H4 (cell line): ENCODE data around the gene GABRB2. TPM values are rescaled to one million over a fixed set of nuclear protein-coding genes. Genes with fewer than 3 reads are reported as not detected.
"Not testable (repeated sequence)": the region's sequence is repeated elsewhere in the genome, so short reads cannot be mapped to it uniquely, and the experiment has no call there.

Source experiments
- DNase-seq: peaks from one replicate; pipeline ENCODE4 v3.0.0-alpha.2; 2015; ENCODE audit warnings: low spot score
- total RNA-seq: library from RNA; depleted of rRNA; stranded (reverse); fragments of >200 nt; shearing (Covaris generic); gene quantifications from 2 replicates; pipeline ENCODE4 v1.2.3, GENCODE V29; 2014; rRNA removed

The GABRB2 gene
- total RNA-seq = 0.64 and 0.81 TPM in 2 replicates

- peak; percentile 39 for DNase-seq
Measured at GRCh38 chr5:161546470-161547301, at the start of gene GABRB2. GABRB2 (minus strand) TSS chr5:161546725; CDS start chr5:161546643, 82 bp downstream.

GRCh38 chr5:161585798-161586197 is 39.3 kb upstream of the GABRB2 start:
- DNase-seq = no peak

GRCh38 chr5:161580621-161581020 is 34.1 kb upstream of the GABRB2 start:
- no peak for DNase-seq

GRCh38 chr5:161572914-161573313 is 26.4 kb upstream of the GABRB2 start:
- no peak for DNase-seq

DNA sequence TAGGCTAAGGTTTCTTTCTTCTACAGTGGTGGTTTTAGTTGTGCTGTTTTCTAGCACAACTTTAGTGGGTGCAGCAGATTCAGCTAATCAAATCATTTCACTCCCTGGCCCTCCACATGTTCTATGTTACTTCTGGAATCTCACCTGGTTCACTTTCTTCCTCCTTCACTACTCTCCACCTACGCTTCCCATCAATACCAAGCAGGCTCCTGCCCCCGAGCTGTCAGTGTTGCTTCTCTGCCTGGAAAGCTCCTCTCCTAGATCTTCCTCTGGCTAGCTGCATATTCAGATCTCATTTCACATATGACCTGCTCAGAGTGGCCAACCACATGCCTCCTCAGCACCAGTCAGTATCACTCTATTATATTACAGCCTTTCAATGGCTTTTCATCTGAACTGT is 19.6 kb upstream of the GABRB2 start:
- DNase-seq = no peak

- no peak for DNase-seq
Measured at GRCh38 chr5:161562446-161562845, 15.9 kb upstream of the GABRB2 start.

GRCh38 chr5:161549106-161549505 is 2.6 kb upstream of the GABRB2 start:
- no peak for DNase-seq

DNA sequence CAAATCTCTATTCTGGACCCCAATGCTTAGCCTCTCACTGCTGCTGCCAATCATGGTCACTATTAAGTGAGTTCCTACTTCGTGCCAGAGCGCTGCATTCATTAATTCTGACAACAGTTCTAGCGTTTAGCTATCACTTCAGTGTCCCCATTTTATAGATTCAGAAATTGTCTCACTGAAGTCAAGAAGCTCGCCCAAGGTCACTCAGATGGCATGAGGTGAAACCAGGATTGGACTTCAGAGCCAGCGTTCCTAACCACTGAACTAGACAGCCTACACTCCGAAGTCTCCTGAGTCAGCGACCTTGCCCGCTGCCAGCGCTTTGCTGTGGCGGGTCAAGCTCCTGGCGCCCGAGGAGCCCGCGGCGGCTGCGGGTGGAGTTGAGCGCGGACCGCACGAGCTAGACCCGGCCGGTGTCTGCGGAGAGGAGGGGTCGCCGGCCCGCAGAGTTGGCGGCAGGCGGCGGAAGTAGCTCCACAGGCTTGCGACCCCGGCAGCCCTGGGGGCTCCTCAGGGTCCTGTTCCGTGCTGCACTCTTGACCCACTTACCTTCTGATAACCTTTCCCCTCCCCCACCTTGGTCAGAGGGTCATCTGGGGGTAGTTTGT is 2.1 kb upstream of the GABRB2 start:
- no peak for DNase-seq

DNA sequence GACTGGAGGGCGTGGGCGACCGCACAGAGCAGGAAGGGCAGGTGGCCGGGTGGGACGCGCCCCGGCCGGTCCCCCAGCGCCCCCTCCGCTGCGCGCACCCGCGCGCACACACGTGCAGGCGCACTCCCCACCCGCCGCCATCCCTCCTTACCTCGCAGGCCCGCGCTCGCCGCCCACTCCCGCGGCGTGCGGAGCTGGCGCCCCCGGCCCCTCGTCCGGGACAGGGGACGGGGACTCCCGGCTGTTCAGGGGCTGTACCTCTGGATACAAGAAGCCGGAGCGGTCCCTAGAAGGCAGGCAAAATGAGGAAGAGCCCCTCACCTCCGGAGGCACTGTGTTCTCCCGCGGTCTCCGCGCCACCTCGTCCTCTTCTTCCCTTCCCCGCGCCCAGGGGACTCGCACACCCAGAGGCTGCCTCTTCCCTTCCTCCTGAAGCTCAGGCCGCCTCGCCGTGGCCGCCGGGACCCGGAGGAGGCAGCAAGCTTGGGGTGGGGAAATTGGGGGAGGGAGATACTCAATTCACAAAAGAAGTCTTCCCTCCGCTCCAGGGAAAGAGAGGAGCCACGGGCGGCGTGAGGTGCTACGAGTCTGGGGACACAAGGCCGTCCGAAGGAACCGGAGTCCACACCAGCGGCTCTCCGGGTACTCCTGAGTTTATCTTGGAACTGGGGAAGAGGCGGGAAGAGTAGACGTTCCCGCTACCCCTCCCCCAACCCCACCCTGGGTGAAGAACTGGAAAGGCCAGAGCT is 1.4 kb upstream of the GABRB2 start:
- DNase-seq = no peak

DNA sequence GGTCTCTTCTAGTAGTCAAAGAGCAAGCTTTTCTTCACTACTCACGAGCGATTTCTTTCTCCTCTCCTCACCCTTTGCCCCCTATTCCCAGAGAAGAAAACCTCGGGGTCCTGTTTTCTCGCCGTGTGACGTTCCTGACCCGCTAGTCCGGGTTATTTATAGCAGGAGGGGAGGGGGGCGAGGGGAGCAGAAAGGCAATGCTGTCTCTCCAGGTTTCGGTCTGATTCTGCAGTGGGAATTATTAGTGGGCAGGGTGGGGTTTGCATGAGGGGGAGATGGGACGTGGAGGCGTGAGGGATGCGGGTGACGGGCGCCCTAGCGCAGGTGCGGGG is 847 bp upstream of the GABRB2 start:
- no peak for DNase-seq

GRCh38 chr5:161546095-161546469 is 443 bp downstream of the GABRB2 start:
- DNase-seq = no peak

DNA sequence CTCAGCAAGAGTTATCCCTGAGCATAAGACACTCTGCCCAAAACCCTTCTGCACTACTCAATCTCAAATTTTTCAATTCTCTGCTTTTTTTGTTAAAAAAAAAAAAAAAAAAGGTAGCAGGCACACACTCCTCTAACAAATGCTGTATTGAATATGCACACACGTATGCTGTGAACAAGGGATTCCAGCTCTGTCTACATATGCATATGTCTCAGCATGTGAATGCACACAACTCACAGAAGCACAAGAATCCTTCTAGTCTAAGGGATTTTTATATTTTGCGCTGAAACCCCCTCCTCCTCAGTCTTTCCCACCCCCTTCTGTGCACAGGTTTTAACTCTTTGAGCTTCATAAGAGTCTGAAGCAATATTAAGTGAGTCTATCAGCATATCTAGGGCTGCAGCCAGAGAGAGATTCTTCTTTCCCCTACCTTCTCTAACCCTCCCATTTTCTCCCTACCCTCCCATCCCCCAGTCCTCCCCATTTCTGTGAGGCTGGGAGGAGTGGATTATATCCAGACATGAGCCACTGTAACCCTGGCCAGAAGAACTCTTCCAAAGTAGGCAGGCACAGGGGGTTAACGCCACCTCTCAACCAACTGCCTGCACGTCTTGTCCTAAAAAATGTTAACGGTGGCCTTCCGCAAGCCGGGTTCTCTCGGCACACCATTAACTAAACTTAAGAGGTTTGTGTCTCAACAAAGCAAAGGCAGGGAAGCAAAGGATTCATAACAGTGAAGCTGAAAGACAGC is 1.0 kb downstream of the GABRB2 start:
- DNase-seq = no peak

GRCh38 chr5:161544350-161544765 is 2.2 kb downstream of the GABRB2 start:
- peak; percentile 41 for DNase-seq

GRCh38 chr5:161539016-161539415 is 7.5 kb downstream of the GABRB2 start:
- DNase-seq = no peak

- no peak for DNase-seq
Measured at GRCh38 chr5:161535762-161536161, 10.8 kb downstream of the GABRB2 start.

DNA sequence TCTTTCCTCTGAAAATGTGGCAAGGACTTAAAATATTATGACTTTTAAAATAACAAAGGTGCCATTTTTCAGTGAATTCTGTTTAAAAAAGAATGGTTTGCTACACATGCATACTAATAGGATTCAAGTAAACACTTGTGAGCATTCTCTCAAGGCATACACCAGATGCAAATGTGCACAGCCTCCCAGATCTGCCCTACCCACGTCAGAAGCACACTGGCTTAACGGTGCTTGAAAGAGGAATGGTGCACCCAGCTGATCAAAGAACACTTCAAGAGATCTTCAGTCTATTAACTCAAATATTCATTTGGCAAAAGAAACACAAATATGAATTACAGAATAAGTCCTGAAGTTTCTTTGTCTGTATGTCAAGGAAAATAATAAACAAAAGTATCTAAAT is 15.8 kb downstream of the GABRB2 start:
- no peak for DNase-seq

DNA sequence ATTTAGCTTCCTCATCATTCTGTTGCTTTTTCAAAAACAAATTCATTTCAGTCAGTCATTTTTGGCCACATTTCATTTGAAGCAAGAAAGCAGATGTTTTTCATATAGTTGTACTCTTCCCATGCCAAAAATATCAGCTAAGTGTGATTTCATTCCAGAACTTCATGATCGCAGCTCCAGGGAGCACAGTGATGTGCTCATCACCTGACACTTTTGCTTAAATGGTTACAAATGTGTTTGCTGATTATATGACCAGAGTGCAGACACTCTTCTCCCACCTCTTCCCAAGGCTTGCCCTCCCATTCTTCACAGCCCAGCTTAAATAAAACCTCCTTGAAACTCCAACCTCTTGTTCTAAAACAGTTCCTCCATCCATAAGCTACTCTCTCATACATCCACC is 32.6 kb downstream of the GABRB2 start:
- no peak for DNase-seq

DNA sequence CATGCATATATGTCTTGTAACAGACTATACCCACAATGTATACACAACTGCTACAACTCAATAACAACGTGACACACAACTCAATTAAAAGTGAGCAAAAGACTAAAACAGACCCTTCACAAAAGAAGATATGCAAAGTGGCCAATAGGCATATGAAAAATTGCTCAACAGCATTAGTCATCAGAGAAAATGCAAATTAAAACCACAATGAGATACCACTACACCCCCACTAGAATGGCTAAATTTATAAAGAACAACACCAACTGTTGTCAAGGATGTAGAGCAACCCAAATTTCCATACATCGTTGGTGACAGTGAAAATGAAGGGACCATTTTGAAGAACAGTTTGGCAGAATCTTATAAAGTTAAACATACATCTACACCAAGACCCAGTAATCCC is 38.9 kb downstream of the GABRB2 start:
- peak; percentile 4 for DNase-seq

GRCh38 chr5:161505160-161505559 is 41.4 kb downstream of the GABRB2 start:
- not testable (repeated sequence) for DNase-seq

GRCh38 chr5:161498531-161498930 is 48.0 kb downstream of the GABRB2 start:
- peak; percentile 2 for DNase-seq

DNA sequence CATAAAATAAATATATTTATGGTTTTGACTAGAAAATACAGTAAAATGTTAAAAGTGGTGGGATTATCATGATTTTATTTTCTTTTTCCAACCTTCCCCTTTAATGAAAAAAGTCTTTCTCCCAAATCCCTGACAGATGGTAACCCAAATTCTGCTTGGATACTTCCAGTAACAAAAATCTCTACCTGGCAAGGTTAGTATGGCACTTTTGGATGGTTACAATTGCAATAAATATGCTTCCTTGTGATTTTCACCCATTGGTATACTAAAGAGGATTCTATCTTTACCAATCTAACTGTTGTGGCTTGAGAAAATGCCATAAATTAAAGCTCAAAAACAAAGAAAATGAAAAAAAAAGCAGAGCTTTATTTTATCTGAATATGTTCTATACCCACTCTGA is 62.8 kb downstream of the GABRB2 start:
- DNase-seq = no peak

DNA sequence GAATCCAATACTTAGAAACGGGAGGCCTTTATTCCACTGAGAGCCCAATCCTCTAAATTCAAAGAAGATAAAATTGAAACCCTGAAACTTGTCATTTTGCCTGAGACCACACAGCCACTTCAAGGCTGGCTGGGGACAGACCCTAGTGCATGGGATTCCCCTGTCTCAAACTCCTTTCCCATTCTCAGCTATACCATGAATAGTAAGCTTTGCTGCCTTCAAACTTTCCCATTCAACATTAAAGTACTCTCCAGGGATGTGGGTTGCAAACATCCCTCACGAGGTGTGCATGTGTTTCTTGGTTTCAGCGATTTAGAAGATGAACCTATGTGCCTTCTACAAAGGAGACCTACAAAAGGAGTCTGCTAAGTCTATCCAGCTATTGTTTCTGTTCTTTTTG is 64.6 kb downstream of the GABRB2 start:
- DNase-seq = no peak
